ENCODE data around the gene TEX38.

DNA sequence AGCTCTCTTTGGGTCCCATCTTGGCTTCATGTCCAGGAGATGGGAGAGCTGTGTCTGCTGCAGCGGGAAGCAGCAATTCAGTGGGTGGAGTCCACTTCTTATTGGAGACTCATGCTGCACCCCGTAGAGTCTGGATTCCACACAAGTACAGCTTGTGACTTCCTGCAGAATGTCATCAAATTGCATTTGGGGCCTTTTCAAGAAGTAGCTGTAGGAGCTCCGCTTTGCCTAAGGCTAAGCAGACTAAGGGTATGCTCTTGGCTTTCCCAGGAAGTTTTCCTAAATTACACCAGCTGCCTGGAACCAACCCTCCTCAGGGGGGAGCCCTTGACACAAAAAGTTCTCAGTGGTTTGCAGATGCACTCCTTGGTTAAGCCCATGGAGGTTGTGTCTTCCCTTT, 49.3 kb upstream of the TEX38 start:
- no peak for TF ChIP-seq EP300 (IDR thresholded peaks at IDR 0.05)
- TF ChIP-seq, protein P1, sequence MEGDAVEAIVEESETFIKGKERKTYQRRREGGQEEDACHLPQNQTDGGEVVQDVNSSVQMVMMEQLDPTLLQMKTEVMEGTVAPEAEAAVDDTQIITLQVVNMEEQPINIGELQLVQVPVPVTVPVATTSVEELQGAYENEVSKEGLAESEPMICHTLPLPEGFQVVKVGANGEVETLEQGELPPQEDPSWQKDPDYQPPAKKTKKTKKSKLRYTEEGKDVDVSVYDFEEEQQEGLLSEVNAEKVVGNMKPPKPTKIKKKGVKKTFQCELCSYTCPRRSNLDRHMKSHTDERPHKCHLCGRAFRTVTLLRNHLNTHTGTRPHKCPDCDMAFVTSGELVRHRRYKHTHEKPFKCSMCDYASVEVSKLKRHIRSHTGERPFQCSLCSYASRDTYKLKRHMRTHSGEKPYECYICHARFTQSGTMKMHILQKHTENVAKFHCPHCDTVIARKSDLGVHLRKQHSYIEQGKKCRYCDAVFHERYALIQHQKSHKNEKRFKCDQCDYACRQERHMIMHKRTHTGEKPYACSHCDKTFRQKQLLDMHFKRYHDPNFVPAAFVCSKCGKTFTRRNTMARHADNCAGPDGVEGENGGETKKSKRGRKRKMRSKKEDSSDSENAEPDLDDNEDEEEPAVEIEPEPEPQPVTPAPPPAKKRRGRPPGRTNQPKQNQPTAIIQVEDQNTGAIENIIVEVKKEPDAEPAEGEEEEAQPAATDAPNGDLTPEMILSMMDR (IDR thresholded peaks at IDR 0.05) = peak in 5 of 6 experiments; percentile 20 to 37 (median 26)
- TF ChIP-seq POLR2A (IDR thresholded peaks at IDR 0.05) = no peak
- TF ChIP-seq POLR2AphosphoS5 (IDR thresholded peaks at IDR 0.05) = no peak
